Measurements from ENCODE around the gene CPPED1.

DNA sequence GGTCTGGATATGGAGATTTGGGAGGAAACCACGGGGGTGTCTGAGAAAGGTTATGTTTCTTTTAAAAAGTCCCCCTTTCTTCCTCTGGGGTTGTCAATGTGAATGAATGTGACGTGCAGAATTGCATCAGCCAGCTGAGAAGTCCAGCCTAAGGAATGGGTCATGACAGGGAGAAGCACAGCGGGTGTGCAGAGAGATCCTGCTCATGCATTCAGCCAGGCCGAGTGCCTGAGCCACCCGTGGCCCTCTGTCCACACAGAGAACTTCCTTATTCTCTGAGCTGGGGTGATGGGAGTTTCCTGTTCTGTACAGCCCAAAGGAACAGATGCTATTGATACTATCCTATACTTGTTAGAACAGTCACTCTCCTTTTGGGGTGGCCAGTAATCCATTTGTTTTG lies 117.9 kb downstream of the CPPED1 start:
- TF ChIP-seq EZH2 (IDR thresholded peaks at IDR 0.05; ENCODE audit: low read depth, unreplicated experiment) (no peak), JUNB (IDR thresholded peaks at IDR 0.05; ENCODE audit: unreplicated experiment) (no peak), EZH2phosphoT487 (IDR thresholded peaks at IDR 0.05; ENCODE audit: unreplicated experiment) (no peak), POLR2AphosphoS5 (IDR thresholded peaks at IDR 0.05; ENCODE audit: low read depth) (no peak), CREB1 (CRISPR knock-in tag; IDR thresholded peaks at IDR 0.05; ENCODE audit: low read depth) (no peak), STAT1 (IDR thresholded peaks at IDR 0.05; ENCODE audit: unreplicated experiment) (no peak)
- TF ChIP-seq, protein P1, sequence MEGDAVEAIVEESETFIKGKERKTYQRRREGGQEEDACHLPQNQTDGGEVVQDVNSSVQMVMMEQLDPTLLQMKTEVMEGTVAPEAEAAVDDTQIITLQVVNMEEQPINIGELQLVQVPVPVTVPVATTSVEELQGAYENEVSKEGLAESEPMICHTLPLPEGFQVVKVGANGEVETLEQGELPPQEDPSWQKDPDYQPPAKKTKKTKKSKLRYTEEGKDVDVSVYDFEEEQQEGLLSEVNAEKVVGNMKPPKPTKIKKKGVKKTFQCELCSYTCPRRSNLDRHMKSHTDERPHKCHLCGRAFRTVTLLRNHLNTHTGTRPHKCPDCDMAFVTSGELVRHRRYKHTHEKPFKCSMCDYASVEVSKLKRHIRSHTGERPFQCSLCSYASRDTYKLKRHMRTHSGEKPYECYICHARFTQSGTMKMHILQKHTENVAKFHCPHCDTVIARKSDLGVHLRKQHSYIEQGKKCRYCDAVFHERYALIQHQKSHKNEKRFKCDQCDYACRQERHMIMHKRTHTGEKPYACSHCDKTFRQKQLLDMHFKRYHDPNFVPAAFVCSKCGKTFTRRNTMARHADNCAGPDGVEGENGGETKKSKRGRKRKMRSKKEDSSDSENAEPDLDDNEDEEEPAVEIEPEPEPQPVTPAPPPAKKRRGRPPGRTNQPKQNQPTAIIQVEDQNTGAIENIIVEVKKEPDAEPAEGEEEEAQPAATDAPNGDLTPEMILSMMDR (conservative IDR thresholded peaks at IDR 0.05; ENCODE audit: low read depth in 2 of 2) = no peak
- TF ChIP-seq, protein P2, sequence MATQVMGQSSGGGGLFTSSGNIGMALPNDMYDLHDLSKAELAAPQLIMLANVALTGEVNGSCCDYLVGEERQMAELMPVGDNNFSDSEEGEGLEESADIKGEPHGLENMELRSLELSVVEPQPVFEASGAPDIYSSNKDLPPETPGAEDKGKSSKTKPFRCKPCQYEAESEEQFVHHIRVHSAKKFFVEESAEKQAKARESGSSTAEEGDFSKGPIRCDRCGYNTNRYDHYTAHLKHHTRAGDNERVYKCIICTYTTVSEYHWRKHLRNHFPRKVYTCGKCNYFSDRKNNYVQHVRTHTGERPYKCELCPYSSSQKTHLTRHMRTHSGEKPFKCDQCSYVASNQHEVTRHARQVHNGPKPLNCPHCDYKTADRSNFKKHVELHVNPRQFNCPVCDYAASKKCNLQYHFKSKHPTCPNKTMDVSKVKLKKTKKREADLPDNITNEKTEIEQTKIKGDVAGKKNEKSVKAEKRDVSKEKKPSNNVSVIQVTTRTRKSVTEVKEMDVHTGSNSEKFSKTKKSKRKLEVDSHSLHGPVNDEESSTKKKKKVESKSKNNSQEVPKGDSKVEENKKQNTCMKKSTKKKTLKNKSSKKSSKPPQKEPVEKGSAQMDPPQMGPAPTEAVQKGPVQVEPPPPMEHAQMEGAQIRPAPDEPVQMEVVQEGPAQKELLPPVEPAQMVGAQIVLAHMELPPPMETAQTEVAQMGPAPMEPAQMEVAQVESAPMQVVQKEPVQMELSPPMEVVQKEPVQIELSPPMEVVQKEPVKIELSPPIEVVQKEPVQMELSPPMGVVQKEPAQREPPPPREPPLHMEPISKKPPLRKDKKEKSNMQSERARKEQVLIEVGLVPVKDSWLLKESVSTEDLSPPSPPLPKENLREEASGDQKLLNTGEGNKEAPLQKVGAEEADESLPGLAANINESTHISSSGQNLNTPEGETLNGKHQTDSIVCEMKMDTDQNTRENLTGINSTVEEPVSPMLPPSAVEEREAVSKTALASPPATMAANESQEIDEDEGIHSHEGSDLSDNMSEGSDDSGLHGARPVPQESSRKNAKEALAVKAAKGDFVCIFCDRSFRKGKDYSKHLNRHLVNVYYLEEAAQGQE (IDR thresholded peaks at IDR 0.05; ENCODE audit: unreplicated experiment) = no peak

All from GM23338 (cell line).